ENCODE measurements around the gene CIT. TPM values are rescaled to one million over a fixed set of nuclear protein-coding genes. Genes with fewer than 3 reads are reported as not detected.

The CIT gene
- total and polyA plus RNA-seq, 7 donors: 1.2 to 9.2 (median 5.4) TPM

GRCh38 chr12:119679081-119679480, 198.0 kb downstream of the CIT start:
- DNase-seq: no peak
- WGBS, 2 donors: 49 to 75% methylated on average over 5 of the region's 5 CpGs
- TF ChIP-seq, protein P1, sequence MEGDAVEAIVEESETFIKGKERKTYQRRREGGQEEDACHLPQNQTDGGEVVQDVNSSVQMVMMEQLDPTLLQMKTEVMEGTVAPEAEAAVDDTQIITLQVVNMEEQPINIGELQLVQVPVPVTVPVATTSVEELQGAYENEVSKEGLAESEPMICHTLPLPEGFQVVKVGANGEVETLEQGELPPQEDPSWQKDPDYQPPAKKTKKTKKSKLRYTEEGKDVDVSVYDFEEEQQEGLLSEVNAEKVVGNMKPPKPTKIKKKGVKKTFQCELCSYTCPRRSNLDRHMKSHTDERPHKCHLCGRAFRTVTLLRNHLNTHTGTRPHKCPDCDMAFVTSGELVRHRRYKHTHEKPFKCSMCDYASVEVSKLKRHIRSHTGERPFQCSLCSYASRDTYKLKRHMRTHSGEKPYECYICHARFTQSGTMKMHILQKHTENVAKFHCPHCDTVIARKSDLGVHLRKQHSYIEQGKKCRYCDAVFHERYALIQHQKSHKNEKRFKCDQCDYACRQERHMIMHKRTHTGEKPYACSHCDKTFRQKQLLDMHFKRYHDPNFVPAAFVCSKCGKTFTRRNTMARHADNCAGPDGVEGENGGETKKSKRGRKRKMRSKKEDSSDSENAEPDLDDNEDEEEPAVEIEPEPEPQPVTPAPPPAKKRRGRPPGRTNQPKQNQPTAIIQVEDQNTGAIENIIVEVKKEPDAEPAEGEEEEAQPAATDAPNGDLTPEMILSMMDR (IDR thresholded peaks at IDR 0.05): no peak
- TF ChIP-seq POLR2A (IDR thresholded peaks at IDR 0.05) (no peak), EP300 (IDR thresholded peaks at IDR 0.05) (no peak)
- H3K27ac ChIP-seq: no peak overlapping the region
- intact Hi-C loops (cut with DNase I): no loop called here
- no peaks in the 10 kb centered on the region for H3K27me3 ChIP-seq
- no peaks in the 10 kb centered on the region for H3K4me1 ChIP-seq
- H3K9me3 ChIP-seq: no peaks in the 10 kb centered on the region
- H3K36me3 ChIP-seq: peaks cover 40 to 82% (median 71%) of the 10 kb centered on the region in 4 donors
- no peak overlapping the region for H3K4me3 ChIP-seq

DNA sequence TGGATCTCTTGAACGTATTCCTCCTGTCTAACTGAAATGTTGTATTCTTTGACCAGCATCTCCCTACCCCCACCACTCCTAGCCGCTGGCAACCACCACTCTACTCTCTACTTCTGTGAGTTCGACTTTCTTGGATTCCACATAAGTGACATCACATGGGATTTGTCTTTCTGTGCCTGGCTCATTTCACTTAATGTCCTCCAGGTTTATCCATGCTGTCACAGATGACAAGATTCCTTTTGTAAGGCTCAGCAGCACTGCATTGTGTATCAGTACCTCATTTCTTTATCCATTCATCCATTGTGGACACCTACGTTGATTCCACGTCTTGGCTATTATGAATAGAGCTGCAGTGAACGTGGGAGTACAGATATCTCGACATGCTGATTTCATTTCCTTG, 198.7 kb downstream of the CIT start:
- TF ChIP-seq POLR2AphosphoS5 (IDR thresholded peaks at IDR 0.05) (no peak), POLR2A (IDR thresholded peaks at IDR 0.05) (no peak), EP300 (IDR thresholded peaks at IDR 0.05) (no peak)
- TF ChIP-seq, protein P1 (IDR thresholded peaks at IDR 0.05): no peak
- 87 to 91% methylated on average over 7 of the region's 7 CpGs for WGBS, 2 donors
- H3K27me3 ChIP-seq: no peaks in the 10 kb centered on the region
- H3K4me1 ChIP-seq: no peaks in the 10 kb centered on the region
- no peak overlapping the region for H3K4me3 ChIP-seq
- DNase-seq: no peak
- peaks cover 45 to 88% (median 75%) of the 10 kb centered on the region in 4 donors for H3K36me3 ChIP-seq
- H3K9me3 ChIP-seq: no peaks in the 10 kb centered on the region
- intact Hi-C loops (cut with DNase I): no loop called here
- no peak overlapping the region for H3K27ac ChIP-seq

GRCh38 chr12:119676573-119676972, 200.5 kb downstream of the CIT start:
- no peak for DNase-seq
- TF ChIP-seq POLR2AphosphoS5 (IDR thresholded peaks at IDR 0.05) (no peak), EP300 (IDR thresholded peaks at IDR 0.05) (no peak), POLR2A (IDR thresholded peaks at IDR 0.05) (no peak)
- TF ChIP-seq, protein P1 (IDR thresholded peaks at IDR 0.05): no peak
- Histone ChIP-seq H3K4me3 (no peak overlapping the region), H3K4me1 (no peaks in the 10 kb centered on the region), H3K27ac (no peak overlapping the region), H3K27me3 (no peaks in the 10 kb centered on the region), H3K36me3 (peaks cover 54 to 100% (median 82%) of the 10 kb centered on the region in 4 donors), H3K9me3 (no peaks in the 10 kb centered on the region)
- 90 to 94% methylated on average over 13 of the region's 13 CpGs for WGBS, 2 donors
- intact Hi-C loops (cut with DNase I): no loop called here

DNA sequence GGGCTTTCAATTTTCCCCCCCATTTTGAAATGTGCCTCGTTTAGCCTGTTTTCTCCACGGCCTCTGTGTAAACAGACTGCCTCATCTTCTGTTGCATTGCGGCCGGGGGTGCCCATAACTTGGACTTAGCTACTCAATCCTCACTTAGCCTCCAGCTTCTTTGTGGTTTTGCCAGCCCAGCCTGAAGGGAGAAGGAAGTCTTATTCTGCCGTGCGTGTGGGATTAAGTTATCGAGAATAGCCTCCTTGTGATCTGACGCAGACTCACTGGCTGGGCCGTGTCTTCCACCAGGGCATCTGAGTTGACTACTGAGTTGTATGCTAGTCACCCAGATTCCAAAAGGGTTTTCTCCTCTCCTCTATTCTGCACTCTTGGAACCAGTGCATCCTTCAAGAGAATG, 201.1 kb downstream of the CIT start:
- Histone ChIP-seq H3K27me3 (no peaks in the 10 kb centered on the region), H3K4me1 (no peaks in the 10 kb centered on the region), H3K9me3 (no peaks in the 10 kb centered on the region), H3K36me3 (peaks cover 54 to 99% (median 78%) of the 10 kb centered on the region in 4 donors), H3K4me3 (no peak overlapping the region), H3K27ac (no peak overlapping the region)
- no peak for DNase-seq
- intact Hi-C loops (cut with DNase I): no loop called here
- 81 to 86% methylated on average over 9 of the region's 9 CpGs for WGBS, 2 donors
- TF ChIP-seq EP300 (IDR thresholded peaks at IDR 0.05) (no peak), POLR2AphosphoS5 (IDR thresholded peaks at IDR 0.05) (no peak), POLR2A (IDR thresholded peaks at IDR 0.05) (no peak)

- no peak overlapping the region for H3K4me3 ChIP-seq
- 62 to 88% methylated on average over 4 of the region's 4 CpGs for WGBS, 2 donors
- H3K36me3 ChIP-seq: peaks cover 43 to 85% (median 63%) of the 10 kb centered on the region in 4 donors
- no peaks in the 10 kb centered on the region for H3K27me3 ChIP-seq
- TF ChIP-seq POLR2A (IDR thresholded peaks at IDR 0.05) (no peak), POLR2AphosphoS5 (IDR thresholded peaks at IDR 0.05) (no peak), EP300 (IDR thresholded peaks at IDR 0.05) (no peak)
- TF ChIP-seq, protein P1 (IDR thresholded peaks at IDR 0.05): no peak
- intact Hi-C loops (cut with DNase I): no loop called here
- no peak for DNase-seq
- H3K4me1 ChIP-seq: peaks cover 0 to 7% (median 4%) of the 10 kb centered on the region in 4 donors
- H3K9me3 ChIP-seq: no peaks in the 10 kb centered on the region
- H3K27ac ChIP-seq: peak overlapping the region in 3 of 4 donors; percentile 16 to 55 (median 27)
These were observed 202.6 kb downstream of the CIT start for GRCh38 chr12:119674560-119674959.

Data from sigmoid colon (tissue), 7 donors.